GM19239 (cell line): ENCODE data around the gene SRGAP1.

Experiments
- DNase-seq: peaks from one replicate; pipeline ENCODE4 v3.0.0; 2011; ENCODE audit warnings: low spot score; ENCODE audit not compliant: insufficient read length
- FAIRE-seq: peaks from 2 replicates; lab custom pipeline; 2011; peaks lifted over from hg19 to GRCh38; lab: Jason Lieb, UNC

The SRGAP1 gene

DNA sequence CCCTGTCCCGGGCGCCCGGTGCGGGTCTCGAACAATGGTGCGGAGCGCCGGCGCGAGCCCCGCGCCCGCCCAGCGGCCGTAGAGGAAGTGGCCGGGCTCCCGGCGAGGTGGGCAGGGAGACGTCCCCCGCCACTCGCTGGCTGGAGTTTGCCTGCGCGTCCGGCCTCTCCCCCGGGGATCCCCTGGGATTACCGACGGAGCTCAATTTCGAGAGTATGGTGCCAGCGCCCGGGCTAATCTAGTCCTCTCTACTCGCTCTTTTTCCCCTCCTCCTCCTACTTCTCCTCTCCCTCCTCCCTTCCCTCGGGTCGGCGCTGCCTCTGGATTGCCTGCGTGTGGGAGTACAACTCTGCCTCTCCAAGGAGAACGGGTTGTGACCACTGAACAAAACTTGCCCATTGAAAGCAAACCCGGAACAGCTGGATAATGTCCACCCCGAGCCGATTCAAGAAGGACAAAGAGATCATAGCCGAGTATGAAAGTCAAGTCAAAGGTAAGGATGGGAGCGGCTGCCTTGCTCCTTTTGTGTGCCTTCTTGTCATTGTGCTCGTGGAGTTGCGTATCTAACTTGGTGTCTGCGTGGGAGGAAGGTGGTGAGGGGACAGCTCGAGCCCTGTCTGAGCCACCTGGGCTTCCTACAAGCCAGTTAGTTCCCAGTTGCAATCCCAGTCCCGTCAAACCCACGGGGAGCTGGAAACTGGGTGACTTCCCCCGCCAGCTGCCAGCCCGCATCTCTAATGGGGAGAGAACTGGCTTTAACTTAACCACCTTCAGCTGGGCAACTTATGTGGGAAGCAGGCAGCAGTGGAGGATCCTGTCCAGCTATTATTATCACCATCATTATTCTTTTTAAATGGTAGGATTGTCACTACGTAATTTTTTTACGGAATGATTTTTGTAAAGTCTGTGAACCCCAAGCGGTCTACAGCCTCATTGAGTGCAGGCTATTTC, at the start of gene SRGAP1:
TSS of gene SRGAP1 (plus strand) at position 310 of the 951 bp plus-strand sequence. CDS start at position 427, 117 bp downstream.
- peak; percentile 7 for DNase-seq

DNA sequence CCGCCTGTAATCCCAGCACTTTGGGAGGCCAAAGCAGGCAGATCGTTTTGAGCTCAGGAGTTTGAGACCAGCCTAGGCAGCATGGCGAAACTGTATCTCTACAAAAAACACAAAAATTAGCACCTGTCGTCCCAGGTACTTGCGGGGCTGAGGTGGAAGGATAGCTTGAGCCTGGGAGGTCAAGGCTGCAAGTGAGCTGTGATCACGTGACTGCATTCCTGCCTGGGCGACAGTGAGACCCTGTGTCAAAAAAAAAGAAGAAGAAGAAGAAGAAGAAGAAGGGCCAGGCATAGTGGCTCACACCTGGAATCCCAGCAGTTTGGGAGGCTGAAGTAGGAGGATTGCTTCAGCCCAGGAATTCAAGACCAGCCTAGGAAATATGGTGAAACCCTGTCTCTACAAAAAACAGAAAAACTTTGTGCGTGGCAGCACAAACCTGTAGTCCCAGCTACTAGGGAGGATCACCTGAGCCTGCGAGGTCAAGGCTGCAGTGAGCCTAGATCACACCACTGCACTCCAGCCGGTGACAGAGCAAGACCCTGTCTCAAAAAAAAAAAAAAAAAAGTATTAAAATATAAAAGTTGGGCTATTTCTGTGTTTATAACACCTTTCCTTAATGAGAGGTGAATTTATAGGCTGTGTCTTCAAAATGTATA, 49.3 kb upstream of the SRGAP1 start:
- DNase-seq (no peak), FAIRE-seq (no peak)

More for the DNA sequence above, at the start of gene SRGAP1:
- FAIRE-seq: no peak

DNA sequence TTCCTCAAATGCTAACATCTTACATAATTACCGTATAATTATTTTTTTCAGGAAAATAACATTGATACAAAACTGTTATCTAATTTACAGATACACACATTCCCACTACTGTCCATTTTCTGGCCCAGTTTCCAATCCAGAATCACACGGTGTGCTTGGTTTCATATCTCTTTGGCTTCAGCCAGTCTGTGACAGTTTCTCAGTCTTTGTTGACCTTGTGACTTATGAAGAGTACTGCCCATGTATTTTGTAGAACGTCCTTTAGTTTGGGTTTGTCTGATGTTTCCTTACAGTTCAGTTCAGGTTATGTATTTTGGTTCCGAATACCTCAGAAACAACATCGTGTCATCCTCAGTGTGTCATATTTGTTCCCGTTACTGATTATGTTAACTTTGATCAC, 48.6 kb upstream of the SRGAP1 start:
- DNase-seq (no peak), FAIRE-seq (peak; percentile 49)

DNA sequence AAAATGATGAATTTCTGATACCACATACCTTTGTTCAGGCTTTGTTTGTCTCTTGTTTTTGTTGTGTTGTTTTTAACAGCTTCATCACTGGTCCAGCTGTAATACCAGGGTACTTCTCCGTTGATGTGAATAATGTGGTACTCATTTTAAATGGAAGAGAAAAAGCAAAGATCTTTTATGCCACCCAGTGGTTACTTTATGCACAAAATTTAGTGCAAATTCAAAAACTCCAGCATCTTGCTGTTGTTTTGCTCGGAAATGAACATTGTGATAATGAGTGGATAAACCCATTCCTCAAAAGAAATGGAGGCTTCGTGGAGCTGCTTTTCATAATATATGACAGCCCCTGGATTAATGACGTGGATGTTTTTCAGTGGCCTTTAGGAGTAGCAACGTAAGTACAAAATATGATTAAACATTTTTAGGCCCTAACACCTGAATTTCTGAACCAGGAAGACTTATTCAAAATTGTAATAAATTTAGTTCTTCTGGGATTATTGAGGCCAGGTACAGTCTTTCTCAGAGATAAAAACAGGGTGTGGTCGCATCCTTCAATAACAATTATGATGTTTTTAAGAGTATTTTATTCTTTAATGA, 42.4 kb upstream of the SRGAP1 start:
- no peak for DNase-seq
- FAIRE-seq: peak; percentile 79

DNA sequence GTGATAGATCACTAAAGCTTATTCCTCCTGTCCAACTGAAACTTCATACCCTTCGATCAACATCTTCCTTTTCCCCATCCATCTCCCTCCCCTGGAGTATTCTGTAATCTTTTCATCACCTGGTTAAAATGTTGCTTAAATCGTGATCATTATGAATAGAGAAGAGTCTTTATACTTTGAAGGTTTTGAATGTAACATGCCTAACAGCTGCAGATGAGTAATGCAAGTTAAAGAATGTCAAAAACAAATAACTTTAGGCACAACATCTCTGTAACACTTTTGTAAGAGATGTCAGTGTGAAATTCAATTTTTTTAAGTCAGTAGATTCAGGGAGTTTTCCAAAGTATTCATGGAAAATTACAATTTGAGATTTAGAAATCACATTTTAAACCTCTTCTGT, 39.8 kb upstream of the SRGAP1 start:
- DNase-seq: no peak
- FAIRE-seq: no peak

DNA sequence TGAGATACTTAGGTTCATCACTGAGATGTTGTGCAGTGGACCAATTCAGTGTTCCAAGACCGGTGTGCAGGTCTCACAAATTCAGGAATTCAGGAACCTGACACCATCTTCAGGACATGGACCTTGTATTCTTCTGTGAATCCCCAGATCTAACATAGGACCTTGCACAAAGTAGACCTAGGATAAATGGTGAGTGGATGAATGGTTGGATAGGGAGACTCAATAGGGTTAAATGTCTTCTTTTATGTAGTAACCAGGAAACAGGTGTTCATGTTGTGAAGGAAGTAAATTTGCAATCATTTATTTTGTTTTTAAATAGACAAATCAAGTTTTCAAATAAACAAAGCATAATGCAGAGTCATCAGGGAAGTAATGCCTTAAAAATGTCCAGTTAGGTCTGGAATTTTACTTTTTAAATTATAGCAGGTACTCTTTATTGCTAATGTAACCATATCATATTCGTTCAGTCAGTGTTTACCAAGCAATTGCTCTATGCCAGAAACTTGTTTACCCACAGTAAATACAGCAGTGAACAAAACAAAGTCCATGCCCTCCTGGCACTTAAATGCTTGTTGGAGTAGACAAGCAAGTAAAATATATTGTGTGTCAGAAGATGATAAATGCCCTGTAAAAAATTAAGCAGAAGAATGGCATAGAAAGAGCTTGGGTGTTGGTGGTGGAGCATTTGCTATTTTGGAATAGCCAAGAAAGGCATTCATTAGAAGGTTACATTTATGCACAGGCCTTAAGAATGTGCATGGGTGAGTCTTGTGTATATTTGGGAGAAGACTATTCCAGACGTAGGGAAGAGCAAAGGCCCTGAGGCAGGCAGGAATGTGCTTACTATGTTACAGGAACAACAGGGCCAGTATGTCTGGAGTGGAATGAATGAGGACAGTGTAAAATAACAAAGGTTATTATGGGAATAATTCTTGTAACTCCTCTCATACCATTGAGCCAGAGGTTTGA, 38.5 kb upstream of the SRGAP1 start:
- DNase-seq: no peak
- no peak for FAIRE-seq

DNA sequence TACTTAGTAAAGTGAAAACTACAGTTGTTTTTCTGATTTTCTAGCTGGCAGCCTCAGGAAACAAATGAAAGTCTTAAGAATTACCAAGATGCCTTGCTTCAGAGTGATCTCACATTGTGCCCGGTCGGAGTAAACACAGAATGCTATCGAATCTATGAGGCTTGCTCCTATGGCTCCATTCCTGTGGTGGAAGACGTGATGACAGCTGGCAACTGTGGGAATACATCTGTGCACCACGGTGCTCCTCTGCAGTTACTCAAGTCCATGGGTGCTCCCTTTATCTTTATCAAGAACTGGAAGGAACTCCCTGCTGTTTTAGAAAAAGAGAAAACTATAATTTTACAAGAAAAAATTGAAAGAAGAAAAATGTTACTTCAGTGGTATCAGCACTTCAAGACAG, 35.9 kb upstream of the SRGAP1 start:
- DNase-seq (no peak), FAIRE-seq (no peak)

DNA sequence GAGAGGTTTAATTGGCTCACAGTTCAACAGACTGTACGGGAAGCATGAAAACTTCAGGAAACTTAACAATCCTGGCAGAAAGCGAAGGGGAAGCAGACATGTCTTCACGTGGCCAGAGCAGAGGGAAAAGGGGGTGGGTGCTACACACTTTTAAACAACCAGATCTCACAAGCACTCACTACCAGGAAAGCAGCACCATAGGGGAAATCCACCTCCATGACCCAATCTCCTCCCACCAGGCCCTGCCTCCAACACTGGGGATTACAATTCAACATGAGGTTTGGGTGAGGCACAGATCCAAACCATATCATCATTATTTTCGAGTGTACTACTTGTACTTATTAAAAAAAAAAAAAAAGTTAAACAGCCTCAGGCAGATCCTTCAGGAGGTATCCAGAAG, 34.9 kb upstream of the SRGAP1 start:
- FAIRE-seq (no peak), DNase-seq (no peak)

DNA sequence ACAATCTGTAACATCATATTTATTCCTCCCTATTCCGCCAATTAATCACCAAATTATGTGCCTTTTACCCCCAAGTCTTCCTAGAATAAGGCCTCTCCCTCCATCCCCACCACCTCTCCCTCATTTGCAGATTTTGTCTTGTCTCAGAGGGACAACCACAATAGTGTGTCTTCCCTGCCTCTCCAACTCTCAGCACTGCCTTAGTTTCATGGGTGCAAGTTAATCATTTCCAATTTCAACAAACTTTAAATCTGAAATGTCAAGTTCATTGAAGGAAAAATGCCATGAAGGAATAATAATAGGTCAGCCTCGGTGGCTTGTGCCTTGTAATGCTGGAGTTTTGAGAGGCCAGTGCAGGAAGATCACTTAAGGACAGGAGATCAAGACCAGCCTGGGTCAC, 33.2 kb upstream of the SRGAP1 start:
- DNase-seq (no peak), FAIRE-seq (no peak)

DNA sequence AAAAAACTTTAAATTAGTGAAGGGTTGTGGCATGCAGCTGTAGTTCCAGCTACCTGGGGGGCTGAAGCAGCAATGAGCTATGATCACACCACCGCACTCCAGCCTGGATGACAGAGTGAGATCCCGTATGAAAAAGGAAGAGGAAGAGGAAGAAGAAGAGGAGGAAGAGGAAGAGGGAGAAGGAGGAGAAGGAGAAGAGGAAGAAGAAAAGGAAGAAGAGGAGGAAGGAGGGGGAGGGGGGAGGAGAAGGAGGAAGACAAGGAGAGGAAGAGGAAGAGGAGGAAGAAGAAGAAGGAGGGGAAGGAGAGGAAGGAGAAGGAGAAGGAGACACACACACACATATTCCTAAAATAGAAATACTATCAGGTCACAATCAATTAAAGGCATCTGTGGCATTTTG, 32.7 kb upstream of the SRGAP1 start:
- no peak for FAIRE-seq
- no peak for DNase-seq

DNA sequence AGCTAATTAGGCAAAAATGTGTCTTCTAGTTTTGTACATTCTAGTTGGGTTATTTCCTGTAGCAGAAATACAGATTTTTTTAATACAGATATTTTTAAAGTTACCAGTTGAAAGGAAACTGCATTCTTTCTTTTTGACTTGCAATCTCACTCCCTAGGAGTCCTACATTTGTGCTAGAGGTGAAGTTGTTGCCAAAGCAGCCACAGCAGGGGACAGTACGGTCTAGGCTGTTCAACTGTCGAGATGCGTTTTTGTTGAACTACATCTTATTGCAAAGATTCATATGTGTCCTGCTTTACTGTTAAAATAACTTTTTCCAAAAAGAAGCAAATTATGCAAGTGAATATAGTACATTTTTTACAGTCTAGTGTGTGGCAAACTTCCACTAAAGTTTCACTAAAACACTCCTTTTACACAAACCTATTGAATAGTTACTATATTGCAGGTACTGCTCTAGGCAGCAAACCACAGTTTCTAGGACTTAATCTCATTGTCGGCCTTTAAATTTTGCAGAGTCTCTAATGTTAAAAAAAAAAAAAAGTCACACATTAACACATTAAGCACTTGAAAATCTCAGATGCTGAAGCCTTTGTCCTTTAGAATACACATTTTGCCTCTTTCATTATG, 30.2 kb upstream of the SRGAP1 start:
- FAIRE-seq (peak; percentile 70), DNase-seq (no peak)

DNA sequence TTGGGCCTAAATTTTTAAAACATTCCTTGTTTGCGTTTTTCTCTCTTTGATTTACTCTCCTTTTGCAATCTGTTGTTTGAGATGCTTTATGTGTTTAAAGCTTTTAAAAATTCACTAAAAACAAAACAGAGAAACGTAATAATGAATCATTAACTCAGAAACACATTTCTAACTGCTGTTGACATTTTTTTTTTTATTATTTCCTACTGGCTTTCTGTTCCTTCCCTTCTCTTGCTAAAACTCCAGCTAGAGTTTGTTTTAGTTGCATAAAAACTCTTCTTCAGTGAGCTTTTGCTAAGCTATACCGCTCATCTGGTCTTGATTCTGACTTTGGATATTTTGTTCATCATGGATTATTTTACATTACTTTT, 29.0 kb upstream of the SRGAP1 start:
- FAIRE-seq (no peak), DNase-seq (no peak)

DNA sequence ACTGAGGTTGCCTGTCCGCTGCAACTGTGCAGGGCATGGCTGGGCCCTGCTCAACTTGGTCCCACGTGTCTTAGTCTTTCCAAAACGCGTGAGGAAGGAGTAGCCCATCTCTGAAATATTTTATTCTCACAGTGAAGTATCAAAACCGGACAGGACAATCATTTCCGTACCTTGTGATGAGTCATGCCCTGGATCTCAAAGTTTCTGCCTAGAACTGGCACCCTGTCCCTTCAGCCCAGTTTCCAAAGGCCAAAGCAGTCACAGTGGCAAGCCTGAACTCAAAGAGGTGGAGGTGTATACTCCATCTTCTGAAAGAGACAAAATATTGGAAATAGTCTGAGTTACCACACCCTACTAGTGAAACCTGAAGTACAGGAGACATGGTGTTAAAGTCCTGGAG, 28.5 kb upstream of the SRGAP1 start:
- DNase-seq: no peak
- FAIRE-seq: no peak

DNA sequence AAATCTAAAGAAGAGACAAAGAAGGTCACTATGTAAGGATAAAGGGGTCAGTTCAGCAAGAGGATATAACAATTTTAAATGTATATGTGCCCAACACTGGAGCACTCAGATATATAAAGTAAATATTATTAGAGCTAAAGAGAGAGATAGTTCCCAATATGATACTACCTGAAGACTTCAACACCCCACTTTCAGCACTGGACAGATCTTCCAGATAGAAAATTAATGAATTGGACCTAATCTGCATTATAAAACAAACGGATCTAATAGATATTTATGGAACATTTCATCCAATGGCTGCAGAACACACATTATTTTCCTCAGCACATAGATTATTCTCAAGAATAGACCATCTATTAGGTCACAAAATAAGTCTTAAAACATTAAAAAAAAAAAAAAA, 24.1 kb upstream of the SRGAP1 start:
- DNase-seq (no peak), FAIRE-seq (no peak)

DNA sequence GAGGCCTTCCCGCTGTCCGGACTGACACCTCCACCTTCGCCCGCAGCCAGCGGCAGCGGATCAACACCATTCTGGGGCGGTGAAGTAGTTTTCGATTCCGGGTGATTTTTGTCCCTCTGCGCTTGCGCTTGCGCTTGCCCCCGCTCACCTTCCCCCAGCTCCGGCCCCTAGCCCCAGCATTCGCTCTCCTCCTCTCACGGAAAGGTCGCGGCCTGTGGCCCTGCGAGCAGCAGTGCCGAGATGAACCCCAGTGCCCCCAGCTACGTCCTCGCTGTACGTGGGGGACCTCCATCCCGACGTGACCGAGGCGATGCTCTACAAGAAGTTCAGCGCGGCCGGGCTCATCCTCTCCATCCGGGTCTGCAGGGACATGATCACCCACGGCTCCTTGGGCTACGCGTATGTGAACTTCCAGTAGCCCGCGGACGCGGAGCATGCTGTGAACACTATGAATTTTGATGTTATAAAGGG, 22.7 kb upstream of the SRGAP1 start:
- DNase-seq (no peak), FAIRE-seq (no peak)

DNA sequence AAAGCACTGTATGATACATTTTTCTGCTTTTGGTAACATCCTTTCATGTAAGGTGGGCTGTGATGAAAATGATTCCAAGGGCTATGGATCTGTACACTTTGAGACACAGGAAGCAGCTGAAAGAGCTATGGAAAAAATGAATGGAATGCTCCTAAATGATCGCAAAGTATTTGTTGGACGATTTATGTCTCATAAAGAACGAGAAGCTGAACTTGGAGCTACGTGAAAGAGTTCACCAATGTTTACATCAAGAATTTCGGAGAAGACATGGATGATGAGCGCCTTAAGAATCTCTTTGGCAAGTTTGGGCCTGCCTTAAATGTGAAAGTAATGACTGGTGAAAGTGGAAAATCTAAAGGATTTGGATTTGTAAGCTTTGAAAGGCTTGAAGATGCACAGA, 22.1 kb upstream of the SRGAP1 start:
- FAIRE-seq (no peak), DNase-seq (no peak)

DNA sequence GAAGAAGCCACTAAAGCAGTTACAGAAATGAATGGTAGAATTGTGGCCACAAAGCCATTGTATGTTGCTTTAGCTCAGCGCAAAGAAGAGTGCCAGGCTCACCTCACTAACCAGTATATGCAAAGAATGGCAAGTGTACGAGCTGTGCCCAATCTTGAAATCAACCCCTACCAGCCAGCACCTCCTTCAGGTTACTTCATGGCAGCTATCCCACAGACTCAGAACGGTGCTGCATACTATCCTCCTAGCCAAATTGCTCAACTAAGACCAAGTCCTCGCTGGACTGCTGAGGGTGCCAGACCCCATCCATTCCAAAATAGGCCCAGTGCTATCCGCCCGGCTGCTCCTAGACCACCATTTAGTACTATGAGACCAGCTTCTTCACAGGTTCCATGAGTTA, 21.5 kb upstream of the SRGAP1 start:
- no peak for FAIRE-seq
- no peak for DNase-seq

DNA sequence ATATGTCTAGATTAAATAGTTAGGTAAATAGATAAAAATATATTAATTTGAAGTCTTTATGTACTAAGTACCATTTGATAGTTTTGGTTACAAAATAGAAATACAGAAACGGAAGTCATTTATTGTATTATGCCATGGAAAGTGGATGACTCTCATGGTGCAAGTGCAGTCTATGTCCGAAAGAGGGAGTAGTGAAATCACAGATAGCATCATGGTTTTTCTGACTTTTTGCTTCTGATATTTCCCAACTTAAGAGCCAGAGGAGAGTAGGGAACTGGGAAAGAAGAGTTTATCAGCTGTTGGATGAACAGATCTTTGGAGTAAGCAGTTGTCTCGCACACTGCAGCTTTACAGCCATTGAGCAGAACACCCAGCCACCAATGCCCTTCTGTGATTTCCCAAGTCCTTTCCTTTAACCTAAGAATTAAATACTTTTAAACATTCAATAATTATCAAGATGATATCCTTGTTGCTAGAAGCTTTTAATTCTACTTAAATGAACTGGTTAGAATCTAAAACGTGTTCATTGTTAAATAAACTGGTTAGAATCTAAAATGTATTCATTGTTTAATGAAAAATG, 18.4 kb upstream of the SRGAP1 start:
- FAIRE-seq: peak; percentile 45

DNA sequence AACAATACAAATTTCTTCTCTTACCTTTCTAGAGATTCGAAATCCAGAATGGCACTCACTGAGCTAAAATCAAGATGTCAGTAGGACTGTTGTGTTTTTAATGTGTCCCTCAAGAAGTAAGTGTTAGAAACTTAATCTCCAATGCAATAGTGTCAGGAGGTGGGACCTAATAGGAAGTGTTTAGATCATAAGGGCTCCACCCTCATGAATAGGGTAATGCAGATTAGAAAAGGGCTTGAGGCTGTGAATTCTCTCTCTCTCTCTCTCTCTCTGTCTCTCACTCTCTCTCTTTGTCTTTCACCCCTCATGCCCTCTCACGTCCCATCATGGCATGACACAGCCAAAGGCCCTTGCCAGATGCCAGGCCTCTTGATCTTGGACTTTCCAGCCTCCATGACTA, 15.6 kb upstream of the SRGAP1 start:
- FAIRE-seq (no peak), DNase-seq (no peak)

More for the DNA sequence above, 18.4 kb upstream of the SRGAP1 start:
- no peak for DNase-seq
